HG02763 (cell line): ENCODE results near the gene CSTPP1.

Source experiments
- ATAC-seq: cut with Tn5 transposase; IDR thresholded peaks from one replicate; pipeline ENCODE4 v1.9.1; 2021; ENCODE audit warnings: mild to moderate bottlenecking, moderate library complexity; ENCODE audit not compliant: unreplicated experiment

The CSTPP1 gene

GRCh38 chr11:47124675-47125074, 188.1 kb downstream of the CSTPP1 start:
- no peak for ATAC-seq

- ATAC-seq, result no peak
Measured at GRCh38 chr11:47125083-47125482, 188.5 kb downstream of the CSTPP1 start.

- no peak for ATAC-seq
Measured at GRCh38 chr11:47127213-47127612, 190.7 kb downstream of the CSTPP1 start.

- no peak for ATAC-seq
Measured at GRCh38 chr11:47130543-47130942, 194.0 kb downstream of the CSTPP1 start.

- ATAC-seq, result no peak
Measured at GRCh38 chr11:47131136-47131535, 194.6 kb downstream of the CSTPP1 start.

GRCh38 chr11:47132490-47132889, 195.9 kb downstream of the CSTPP1 start:
- no peak for ATAC-seq

- ATAC-seq, result no peak
Measured at GRCh38 chr11:47132981-47133380, 196.4 kb downstream of the CSTPP1 start.

- ATAC-seq, result no peak
Measured at GRCh38 chr11:47136327-47136726, 199.8 kb downstream of the CSTPP1 start.

GRCh38 chr11:47136921-47137320, 200.4 kb downstream of the CSTPP1 start:
- ATAC-seq, result no peak

GRCh38 chr11:47137476-47137875, 200.9 kb downstream of the CSTPP1 start:
- ATAC-seq, result no peak

GRCh38 chr11:47139878-47140277, 203.3 kb downstream of the CSTPP1 start:
- ATAC-seq, result no peak

- no peak for ATAC-seq
Measured at GRCh38 chr11:47143322-47143721, 206.8 kb downstream of the CSTPP1 start.

- no peak for ATAC-seq
Measured at GRCh38 chr11:47144541-47144940, 208.0 kb downstream of the CSTPP1 start.

GRCh38 chr11:47147250-47147649, 210.7 kb downstream of the CSTPP1 start:
- ATAC-seq, result no peak

- ATAC-seq, result no peak
Measured at GRCh38 chr11:47147681-47148080, 211.1 kb downstream of the CSTPP1 start.

GRCh38 chr11:47148270-47148669, 211.7 kb downstream of the CSTPP1 start:
- ATAC-seq, result no peak

GRCh38 chr11:47148903-47149531, 212.5 kb downstream of the CSTPP1 start:
- no peak for ATAC-seq

- no peak for ATAC-seq
Measured at GRCh38 chr11:47149782-47150181, 213.2 kb downstream of the CSTPP1 start.

GRCh38 chr11:47152126-47152952, 215.8 kb downstream of the CSTPP1 start:
- ATAC-seq, result no peak

GRCh38 chr11:47152953-47153950, 216.7 kb downstream of the CSTPP1 start:
- ATAC-seq, result peak; percentile 64
